SH-SY5Y (cell line): ENCODE measurements around the gene LMBR1.

Source experiments
- GATA2 ChIP-seq: IDR thresholded peaks from 2 replicates; pipeline ENCODE4 v1.6.1; 2011; ENCODE audit warnings: mild to moderate bottlenecking, low read depth, low read length
- GATA3 ChIP-seq: IDR thresholded peaks from 2 replicates; pipeline ENCODE4 v1.6.1; 2011; ENCODE audit warnings: low read depth, mild to moderate bottlenecking, low read length, moderate library complexity

LMBR1 gene

GRCh38 chr7:156669035-156669828 lies 223.8 kb downstream of the LMBR1 start:
- TF ChIP-seq GATA3 = no peak
- no peak for TF ChIP-seq GATA2

GRCh38 chr7:156668130-156668741 lies 224.7 kb downstream of the LMBR1 start:
- no peak for TF ChIP-seq GATA2
- TF ChIP-seq GATA3 = no peak

GRCh38 chr7:156667110-156667426 lies 225.9 kb downstream of the LMBR1 start:
- TF ChIP-seq GATA3 (no peak), GATA2 (no peak)

- peak; percentile 89 for TF ChIP-seq GATA2
- TF ChIP-seq GATA3 = peak; percentile 63
These were observed 226.4 kb downstream of the LMBR1 start for GRCh38 chr7:156666368-156667109.

- TF ChIP-seq GATA2 (no peak), GATA3 (no peak)
These were observed 227.9 kb downstream of the LMBR1 start for GRCh38 chr7:156665101-156665500.

GRCh38 chr7:156662277-156662676 lies 230.7 kb downstream of the LMBR1 start:
- no peak for TF ChIP-seq GATA3
- TF ChIP-seq GATA2 = no peak

GRCh38 chr7:156661637-156662036 lies 231.3 kb downstream of the LMBR1 start:
- TF ChIP-seq GATA3 (no peak), GATA2 (no peak)

- no peak for TF ChIP-seq GATA2
- no peak for TF ChIP-seq GATA3
These were observed 233.0 kb downstream of the LMBR1 start for GRCh38 chr7:156659961-156660360.

- TF ChIP-seq GATA2 (no peak), GATA3 (no peak)
These were observed 233.8 kb downstream of the LMBR1 start for GRCh38 chr7:156659203-156659602.

- no peak for TF ChIP-seq GATA2
- no peak for TF ChIP-seq GATA3
These were observed 235.3 kb downstream of the LMBR1 start for GRCh38 chr7:156657681-156658080.

- TF ChIP-seq GATA3 (no peak), GATA2 (no peak)
These were observed 236.4 kb downstream of the LMBR1 start for GRCh38 chr7:156656598-156656997.

- no peak for TF ChIP-seq GATA2
- TF ChIP-seq GATA3 = no peak
These were observed 237.0 kb downstream of the LMBR1 start for GRCh38 chr7:156655983-156656382.

GRCh38 chr7:156655251-156655650 lies 237.7 kb downstream of the LMBR1 start:
- TF ChIP-seq GATA3 = no peak
- no peak for TF ChIP-seq GATA2

GRCh38 chr7:156654511-156655234 lies 238.3 kb downstream of the LMBR1 start:
- TF ChIP-seq GATA3 (no peak), GATA2 (no peak)
